Mesenchymal stem cell (in vitro differentiated cells and primary cell): Measurements from ENCODE around the gene PTPRG.
A peak's percentile ranks its signal among the peaks of the same experiment; 100 is the strongest.

ENCODE experiments used
- DNase-seq: peaks from one replicate; pipeline ENCODE4 v3.0.0-alpha.2; 2013
- H2AFZ ChIP-seq: one replicate; pipeline ENCODE4 v1.6.1; 2013; ENCODE audit warnings: low read depth, mild to moderate bottlenecking, control low read depth, inconsistent platforms, low read length, moderate library complexity
- H2AK5ac ChIP-seq: 2 replicates; pipeline ENCODE4 v1.6.1; 2013; ENCODE audit warnings: low read length, moderate library complexity, mild to moderate bottlenecking, inconsistent platforms; ENCODE audit not compliant: severe bottlenecking
- H2BK120ac ChIP-seq: one replicate; pipeline ENCODE4 v1.6.1; 2013; ENCODE audit warnings: low read depth, mild to moderate bottlenecking, inconsistent platforms, low read length, moderate library complexity
- H2BK12ac ChIP-seq, 2 experiments: one replicate each; pipeline ENCODE4 v1.6.1; 2013; ENCODE audit warnings: inconsistent platforms in 2 of 2, low read length in 2 of 2, mild to moderate bottlenecking in 2 of 2, moderate library complexity in 2 of 2, control low read depth in 1 of 2
- H2BK15ac ChIP-seq: one replicate; pipeline ENCODE4 v1.6.1; 2013; ENCODE audit warnings: mild to moderate bottlenecking, low read depth, inconsistent platforms; ENCODE audit not compliant: poor library complexity, severe bottlenecking
- H2BK5ac ChIP-seq: 2 replicates; pipeline ENCODE4 v1.6.1; 2013; ENCODE audit warnings: low read depth, mild to moderate bottlenecking, low read length, control low read depth, inconsistent platforms; ENCODE audit not compliant: poor library complexity, severe bottlenecking
- H3K14ac ChIP-seq, 2 experiments: one replicate each; pipeline ENCODE4 v1.6.1; 2013; ENCODE audit warnings: inconsistent platforms in 2 of 2, low read length in 2 of 2, control low read depth in 1 of 2, mild to moderate bottlenecking in 1 of 2, moderate library complexity in 1 of 2
- H3K18ac ChIP-seq, 2 experiments: one replicate each; pipeline ENCODE4 v1.6.1; 2013; ENCODE audit warnings: inconsistent platforms in 2 of 2, low read length in 2 of 2, control low read depth in 1 of 2, low read depth in 1 of 2, mild to moderate bottlenecking in 1 of 2
- H3K23ac ChIP-seq, 2 experiments: one replicate each; pipeline ENCODE4 v1.6.1; 2013; ENCODE audit warnings: inconsistent platforms in 2 of 2, low read length in 2 of 2, mild to moderate bottlenecking in 2 of 2, moderate library complexity in 2 of 2, control low read depth in 1 of 2
- H3K27ac ChIP-seq: 2 replicates; pipeline ENCODE4 v1.5.1; 2013; ENCODE audit warnings: mild to moderate bottlenecking, moderate library complexity, low read length, control low read depth, inconsistent platforms; ENCODE audit not compliant: poor library complexity, severe bottlenecking
- H3K27me3 ChIP-seq, 2 experiments: 2 replicates each; pipeline versions ENCODE4 v1.6.1 to v1.7.0; 2013; ENCODE audit warnings: low read length in 2 of 2, mild to moderate bottlenecking in 2 of 2, moderate library complexity in 2 of 2, control low read depth in 1 of 2, inconsistent platforms in 1 of 2; ENCODE audit not compliant: control insufficient read depth in 1 of 2, insufficient read depth in 1 of 2
- H3K36me3 ChIP-seq, 2 experiments: 2 replicates each; pipeline versions ENCODE4 v1.6.1 to v1.7.0; 2013; ENCODE audit warnings: low read length in 2 of 2, control low read depth in 1 of 2, inconsistent platforms in 1 of 2, low read depth in 1 of 2, mild to moderate bottlenecking in 1 of 2; ENCODE audit not compliant: insufficient read depth in 2 of 2, control insufficient read depth in 1 of 2
- H3K4ac ChIP-seq, 2 experiments: one replicate each; pipeline ENCODE4 v1.6.1; 2013; ENCODE audit warnings: inconsistent platforms in 2 of 2, low read length in 2 of 2, mild to moderate bottlenecking in 2 of 2, moderate library complexity in 2 of 2, control low read depth in 1 of 2, low read depth in 1 of 2
- H3K4me1 ChIP-seq: 2 replicates; pipeline ENCODE4 v1.6.1; 2013; ENCODE audit warnings: low read depth, low read length, control low read depth; ENCODE audit not compliant: control insufficient read depth, insufficient read depth
- H3K4me2 ChIP-seq: 2 replicates; pipeline ENCODE4 v1.6.1; 2013; ENCODE audit warnings: low read length, mild to moderate bottlenecking, inconsistent platforms; ENCODE audit not compliant: poor library complexity, severe bottlenecking
- H3K4me3 ChIP-seq, 2 experiments: 2 replicates each; pipeline versions ENCODE4 v1.5.1 to v1.7.0; 2013; ENCODE audit warnings: low read length in 2 of 2, mild to moderate bottlenecking in 2 of 2, control low read depth in 1 of 2, low read depth in 1 of 2; ENCODE audit not compliant: insufficient read depth in 1 of 2
- H3K79me1 ChIP-seq: replicated peaks from 2 replicates; pipeline ENCODE4 v1.6.1; 2013; ENCODE audit warnings: mild to moderate bottlenecking, control low read depth, low read length, inconsistent platforms; ENCODE audit not compliant: poor library complexity, severe bottlenecking
- H3K9ac ChIP-seq: 2 replicates; pipeline ENCODE4 v1.7.0; 2013; ENCODE audit warnings: mild to moderate bottlenecking, low read length, moderate library complexity
- H3K9me3 ChIP-seq: 2 replicates; pipeline ENCODE4 v1.7.0; 2013; ENCODE audit warnings: mild to moderate bottlenecking, low read length; ENCODE audit not compliant: control insufficient read depth
- H4K8ac ChIP-seq: one replicate; pipeline ENCODE4 v1.6.1; 2013; ENCODE audit warnings: inconsistent platforms, mild to moderate bottlenecking, low read length, moderate library complexity
- H4K91ac ChIP-seq: one replicate; pipeline ENCODE4 v1.6.1; 2013; ENCODE audit warnings: mild to moderate bottlenecking, low read length, inconsistent platforms
- WGBS: methylation state at CpG from one replicate; pipeline ENCODE4 v1.1.7; 2013; ENCODE audit warnings: mixed read lengths; 5-methylcytosine and 5-hydroxymethylcytosine counted together

The PTPRG gene

GRCh38 chr3:62133015-62133414 lies 571.6 kb downstream of the PTPRG start:
- no peak overlapping the region for H3K27ac ChIP-seq
- H4K8ac ChIP-seq = no peak overlapping the region
- no peaks in the 10 kb centered on the region for H3K27me3 ChIP-seq
- H2AFZ ChIP-seq = no peak overlapping the region
- 80% methylated on average over 2 of the region's 5 CpGs for WGBS
- H3K23ac ChIP-seq = no peak overlapping the region
- H3K4ac ChIP-seq = no peak overlapping the region
- no peak overlapping the region for H3K4me2 ChIP-seq
- H4K91ac ChIP-seq = no peak overlapping the region
- H3K4me1 ChIP-seq = no peaks in the 10 kb centered on the region
- H2AK5ac ChIP-seq = no peak overlapping the region
- no peaks in the 10 kb centered on the region for H3K9me3 ChIP-seq
- no peak overlapping the region for H2BK120ac ChIP-seq
- H3K4me3 ChIP-seq = no peak overlapping the region
- H3K9ac ChIP-seq = no peak overlapping the region
- H2BK12ac ChIP-seq = no peak overlapping the region
- H3K18ac ChIP-seq = no peak overlapping the region
- peaks cover 4% of the 10 kb centered on the region for H3K79me1 ChIP-seq
- H2BK5ac ChIP-seq = no peak overlapping the region
- H3K14ac ChIP-seq = no peak overlapping the region
- DNase-seq = no peak
- H2BK15ac ChIP-seq = no peak overlapping the region
- H3K36me3 ChIP-seq = peaks cover 4 to 9% of the 10 kb centered on the region in 2 experiments

- Histone ChIP-seq H3K27ac (no peak overlapping the region), H2BK12ac (no peak overlapping the region), H3K14ac (peak overlapping the region in 1 of 2 experiments; percentile 30), H3K36me3 (peaks cover 4 to 9% of the 10 kb centered on the region in 2 experiments), H2AFZ (no peak overlapping the region), H4K8ac (no peak overlapping the region), H3K4me1 (no peaks in the 10 kb centered on the region), H3K27me3 (no peaks in the 10 kb centered on the region), H3K4me3 (no peak overlapping the region), H3K4me2 (no peak overlapping the region), H3K23ac (no peak overlapping the region), H3K9ac (no peak overlapping the region), H3K79me1 (peaks cover 2% of the 10 kb centered on the region), H2BK120ac (no peak overlapping the region), H3K18ac (no peak overlapping the region), H3K4ac (no peak overlapping the region), H3K9me3 (no peaks in the 10 kb centered on the region), H2BK15ac (no peak overlapping the region), H4K91ac (no peak overlapping the region), H2BK5ac (no peak overlapping the region), H2AK5ac (no peak overlapping the region)
- 86% methylated on average over 6 of the region's 6 CpGs for WGBS
- no peak for DNase-seq
Observed at GRCh38 chr3:62134061-62134496, 572.7 kb downstream of the PTPRG start.

GRCh38 chr3:62135741-62136140 lies 574.4 kb downstream of the PTPRG start:
- Histone ChIP-seq H3K4me2 (no peak overlapping the region), H3K9ac (no peak overlapping the region), H3K27me3 (no peaks in the 10 kb centered on the region), H3K4me3 (no peak overlapping the region), H3K36me3 (peaks cover 4 to 11% of the 10 kb centered on the region in 2 experiments), H2BK120ac (no peak overlapping the region), H3K27ac (no peak overlapping the region), H2BK5ac (no peak overlapping the region), H2AFZ (no peak overlapping the region), H3K9me3 (no peaks in the 10 kb centered on the region), H3K18ac (no peak overlapping the region), H4K8ac (no peak overlapping the region), H2BK12ac (no peak overlapping the region), H3K4me1 (no peaks in the 10 kb centered on the region), H3K4ac (no peak overlapping the region), H3K14ac (no peak overlapping the region), H2BK15ac (no peak overlapping the region), H2AK5ac (no peak overlapping the region), H3K23ac (no peak overlapping the region), H3K79me1 (peaks cover 2% of the 10 kb centered on the region), H4K91ac (no peak overlapping the region)
- DNase-seq = no peak
- 80% methylated on average over 7 of the region's 7 CpGs for WGBS

- Histone ChIP-seq H2BK15ac (no peak overlapping the region), H3K9ac (no peak overlapping the region), H3K36me3 (peaks cover under 1 to 11% of the 10 kb centered on the region in 2 experiments), H3K79me1 (no peaks in the 10 kb centered on the region), H3K4me3 (no peak overlapping the region), H3K18ac (no peak overlapping the region), H2AK5ac (no peak overlapping the region), H3K4me1 (peaks cover 5% of the 10 kb centered on the region), H3K27me3 (no peaks in the 10 kb centered on the region), H3K9me3 (no peaks in the 10 kb centered on the region), H3K4ac (no peak overlapping the region), H4K91ac (no peak overlapping the region), H3K23ac (no peak overlapping the region), H3K4me2 (no peak overlapping the region), H2BK5ac (no peak overlapping the region), H2AFZ (no peak overlapping the region), H3K27ac (no peak overlapping the region), H2BK120ac (no peak overlapping the region), H2BK12ac (no peak overlapping the region), H4K8ac (no peak overlapping the region), H3K14ac (no peak overlapping the region)
- 86% methylated on average over 5 of the region's 6 CpGs for WGBS
- peak; percentile 28 for DNase-seq
Observed at GRCh38 chr3:62139957-62140356, 578.6 kb downstream of the PTPRG start.
